ENCODE measurements around the gene FAF1.
"Not testable (repeated sequence)": the region's sequence is repeated elsewhere in the genome, so short reads cannot be mapped to it uniquely, and the experiment has no call there.

The FAF1 gene

GRCh38 chr1:50717327-50717726, 242.7 kb downstream of the FAF1 start:
- DNase-seq (ENCODE audit: low spot score): no peak
- H3K27ac ChIP-seq: no peak overlapping the region
- H3K4me3 ChIP-seq: no peak overlapping the region
- no peak for TF ChIP-seq CTCF (IDR thresholded peaks at IDR 0.05)

- not testable (repeated sequence) for H3K27ac ChIP-seq; H3K4me3 ChIP-seq; DNase-seq (ENCODE audit: low spot score)
Measured at GRCh38 chr1:50716455-50716854, 243.6 kb downstream of the FAF1 start.

GRCh38 chr1:50710099-50710498, 250.0 kb downstream of the FAF1 start:
- DNase-seq (ENCODE audit: low spot score): no peak
- Histone ChIP-seq H3K4me3 (no peak overlapping the region), H3K27ac (no peak overlapping the region)
- no peak for TF ChIP-seq CTCF (IDR thresholded peaks at IDR 0.05)

- no peak overlapping the region for H3K4me3 ChIP-seq
- no peak overlapping the region for H3K27ac ChIP-seq
- DNase-seq (ENCODE audit: low spot score): no peak
- no peak for TF ChIP-seq CTCF (IDR thresholded peaks at IDR 0.05)
Measured at GRCh38 chr1:50707824-50708223, 252.2 kb downstream of the FAF1 start.

GRCh38 chr1:50705699-50706098, 254.4 kb downstream of the FAF1 start:
- Histone ChIP-seq H3K27ac (no peak overlapping the region), H3K4me3 (no peak overlapping the region)
- TF ChIP-seq CTCF (IDR thresholded peaks at IDR 0.05): no peak
- DNase-seq (ENCODE audit: low spot score): no peak

GRCh38 chr1:50705041-50705440, 255.0 kb downstream of the FAF1 start:
- no peak for DNase-seq (ENCODE audit: low spot score)
- no peak overlapping the region for H3K27ac ChIP-seq
- H3K4me3 ChIP-seq: no peak overlapping the region
- TF ChIP-seq CTCF (IDR thresholded peaks at IDR 0.05): no peak

GRCh38 chr1:50704126-50704525, 255.9 kb downstream of the FAF1 start:
- H3K4me3 ChIP-seq: no peak overlapping the region
- peak; percentile 53 for TF ChIP-seq CTCF (IDR thresholded peaks at IDR 0.05)
- H3K27ac ChIP-seq: no peak overlapping the region
- no peak for DNase-seq (ENCODE audit: low spot score)

GRCh38 chr1:50703240-50703639, 256.8 kb downstream of the FAF1 start:
- DNase-seq (ENCODE audit: low spot score): no peak
- TF ChIP-seq CTCF (IDR thresholded peaks at IDR 0.05): no peak
- Histone ChIP-seq H3K4me3 (no peak overlapping the region), H3K27ac (no peak overlapping the region)

Data from coronary artery (tissue), 2 donors.